NB4 (cell line): ENCODE results near the gene LRRN4CL.

Experiments
- POLR2A ChIP-seq: IDR thresholded peaks from 2 replicates; pipeline ENCODE4 v1.6.1; 2011; ENCODE audit warnings: mild to moderate bottlenecking; ENCODE audit not compliant: insufficient read length; ENCODE audit errors: extremely low read depth
- TF ChIP-seq, protein P1 (sequence below): IDR thresholded peaks from one replicate; pipeline ENCODE4 v1.5.1; 2012; ENCODE audit warnings: low read depth, low read length

DNA sequence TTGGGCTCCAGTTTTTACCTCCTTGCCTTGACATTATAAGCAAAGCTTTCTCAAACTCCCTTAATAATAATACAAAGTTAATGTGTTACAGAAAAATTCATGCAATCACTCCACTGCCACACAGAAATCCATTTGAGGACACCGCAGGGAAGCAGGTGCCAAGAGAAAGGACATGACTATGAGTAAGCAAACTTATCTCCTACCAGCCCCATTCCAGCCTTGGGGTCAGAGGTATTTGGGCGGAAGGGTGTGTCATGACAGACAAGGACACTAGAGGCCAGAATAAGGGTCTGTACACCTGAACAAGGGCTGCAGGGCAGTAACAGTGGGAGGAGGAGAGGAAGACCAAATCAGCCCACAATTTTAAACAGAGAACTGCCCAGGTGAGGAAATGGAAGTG is 24.0 kb upstream of the LRRN4CL start:
- TF ChIP-seq, protein P1, sequence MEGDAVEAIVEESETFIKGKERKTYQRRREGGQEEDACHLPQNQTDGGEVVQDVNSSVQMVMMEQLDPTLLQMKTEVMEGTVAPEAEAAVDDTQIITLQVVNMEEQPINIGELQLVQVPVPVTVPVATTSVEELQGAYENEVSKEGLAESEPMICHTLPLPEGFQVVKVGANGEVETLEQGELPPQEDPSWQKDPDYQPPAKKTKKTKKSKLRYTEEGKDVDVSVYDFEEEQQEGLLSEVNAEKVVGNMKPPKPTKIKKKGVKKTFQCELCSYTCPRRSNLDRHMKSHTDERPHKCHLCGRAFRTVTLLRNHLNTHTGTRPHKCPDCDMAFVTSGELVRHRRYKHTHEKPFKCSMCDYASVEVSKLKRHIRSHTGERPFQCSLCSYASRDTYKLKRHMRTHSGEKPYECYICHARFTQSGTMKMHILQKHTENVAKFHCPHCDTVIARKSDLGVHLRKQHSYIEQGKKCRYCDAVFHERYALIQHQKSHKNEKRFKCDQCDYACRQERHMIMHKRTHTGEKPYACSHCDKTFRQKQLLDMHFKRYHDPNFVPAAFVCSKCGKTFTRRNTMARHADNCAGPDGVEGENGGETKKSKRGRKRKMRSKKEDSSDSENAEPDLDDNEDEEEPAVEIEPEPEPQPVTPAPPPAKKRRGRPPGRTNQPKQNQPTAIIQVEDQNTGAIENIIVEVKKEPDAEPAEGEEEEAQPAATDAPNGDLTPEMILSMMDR, result no peak
- TF ChIP-seq POLR2A, result no peak
